Colon (tissue), 2 donors: Measurements from ENCODE around the gene PDE6B.
"Not testable (repeated sequence)": the region's sequence is repeated elsewhere in the genome, so short reads cannot be mapped to it uniquely, and the experiment has no call there.

Experiments
- FAIRE-seq: peaks from 2 replicates; lab custom pipeline; 2012; peaks lifted over from hg19 to GRCh38; lab: Jason Lieb, UNC
- donor health status: control.
- donor health status: control.

Gene PDE6B

DNA sequence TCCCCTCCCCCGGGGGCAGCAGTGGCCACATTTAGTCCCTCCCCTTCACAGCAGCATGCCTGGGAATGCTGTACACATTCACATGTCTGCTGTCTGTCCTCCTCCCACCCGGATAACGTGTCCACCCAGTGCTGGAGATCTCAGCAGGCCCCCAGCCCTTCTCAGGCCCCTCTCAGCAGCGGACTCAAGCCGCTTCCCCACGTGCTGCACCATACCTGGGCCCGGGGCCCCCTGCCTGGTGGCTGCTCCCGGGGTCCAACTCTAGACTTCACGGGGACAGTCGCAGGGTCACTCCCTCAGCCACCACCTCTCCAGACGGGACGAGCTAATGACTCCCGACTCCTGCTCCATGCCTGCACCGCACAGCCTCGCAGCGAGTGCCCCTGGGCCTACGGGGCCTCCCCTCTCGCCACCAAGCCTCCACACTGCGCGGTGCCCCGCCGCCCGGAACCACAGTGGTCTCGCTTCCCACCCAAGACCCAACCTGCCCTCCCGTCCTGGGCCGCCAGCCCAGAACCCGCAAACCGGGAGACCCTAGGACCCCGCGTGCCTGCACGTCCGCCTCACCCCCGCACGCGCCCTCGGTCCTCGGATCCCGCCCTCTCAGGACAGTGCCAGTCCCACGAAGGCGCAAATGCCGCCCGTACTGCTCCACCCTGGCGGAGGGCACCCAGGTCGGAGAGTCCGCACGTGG is 79.0 kb downstream of the PDE6B start:
- FAIRE-seq: no peak

DNA sequence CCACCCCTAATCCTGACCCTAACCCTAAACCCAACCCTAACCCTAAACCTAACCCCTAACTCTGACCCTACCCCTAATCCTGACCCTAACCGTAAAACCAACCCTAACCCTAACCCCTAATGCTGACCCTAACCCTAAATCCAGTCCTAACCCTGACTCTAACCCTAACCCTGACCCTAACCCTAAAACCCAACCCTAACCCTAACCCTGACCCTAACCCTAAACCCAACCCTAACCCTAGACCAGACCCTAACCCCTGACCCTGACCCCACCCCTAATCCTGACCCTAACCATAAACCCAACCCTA is 79.6 kb downstream of the PDE6B start:
- FAIRE-seq: no peak

DNA sequence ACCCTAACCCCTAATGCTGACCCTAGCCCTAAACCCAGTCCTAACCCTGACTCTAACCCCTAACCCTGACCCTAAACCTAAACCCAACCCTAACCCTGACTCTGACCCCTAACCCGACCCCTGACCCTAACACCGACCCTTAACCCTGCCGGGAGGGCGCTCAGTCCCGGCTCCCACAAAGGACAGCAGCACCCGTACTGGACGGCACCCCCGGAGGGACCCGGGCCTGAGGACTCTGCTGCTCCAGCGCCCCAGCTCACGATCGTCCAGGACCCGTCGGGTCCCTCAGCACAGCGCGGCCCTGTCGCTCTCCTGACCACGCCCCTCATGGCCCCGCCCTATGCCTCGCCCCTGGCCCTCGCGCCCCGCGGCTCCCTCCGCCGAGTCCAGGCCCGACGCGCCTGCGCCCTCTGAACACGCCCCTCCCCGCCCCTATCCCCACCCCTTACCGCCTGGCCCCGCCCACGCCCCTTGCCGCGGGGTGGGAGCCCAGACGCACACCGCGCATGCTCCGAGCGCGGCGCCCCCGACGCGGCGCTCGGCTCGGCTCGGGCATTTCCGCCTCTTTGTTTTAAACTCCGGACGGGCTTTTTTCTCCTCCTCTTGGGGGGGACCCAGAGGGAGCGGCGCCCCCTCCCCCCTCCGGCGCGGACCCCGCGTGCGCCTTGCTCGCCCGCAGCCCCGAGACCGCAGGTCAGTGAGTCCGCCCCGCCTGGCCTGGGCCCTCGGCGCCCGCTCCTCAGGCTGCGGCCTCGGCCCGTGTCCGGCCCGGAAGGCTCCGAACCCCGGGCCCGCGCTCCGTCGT is 80.1 kb downstream of the PDE6B start, which contains the start of gene PCGF3:
Gene PCGF3, plus strand, starts transcription at position 555 of the 805 bp plus-strand sequence. CDS start 27,849 bp downstream, outside the sequence.
- FAIRE-seq: no peak

DNA sequence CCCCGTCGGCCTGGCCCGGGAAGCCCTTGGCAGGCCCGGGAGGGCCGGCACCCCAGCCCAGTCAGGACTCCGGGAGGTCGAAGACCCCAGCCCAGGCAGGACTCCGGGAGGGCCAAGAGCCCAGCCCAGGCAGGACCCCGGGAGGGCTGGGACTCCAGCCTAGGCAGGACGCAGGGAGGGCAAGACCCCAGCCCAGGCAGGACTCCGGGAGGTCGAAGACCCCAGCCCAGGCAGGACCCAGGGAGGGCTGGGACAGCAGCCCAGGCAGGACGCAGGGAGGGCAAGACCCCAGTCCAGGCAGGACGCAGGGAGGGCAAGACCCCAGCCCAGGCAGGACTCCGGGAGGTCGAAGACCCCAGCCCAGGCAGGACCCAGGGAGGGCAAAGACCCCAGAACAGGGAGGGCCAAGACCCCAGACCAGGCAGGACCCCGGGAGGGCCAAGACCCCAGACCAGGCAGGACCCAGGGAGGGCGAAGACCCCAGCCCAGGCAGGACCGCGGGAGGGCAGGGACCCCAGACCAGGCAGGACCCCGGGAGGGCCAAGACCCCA is 80.8 kb downstream of the PDE6B start:
- FAIRE-seq: not testable (repeated sequence)

DNA sequence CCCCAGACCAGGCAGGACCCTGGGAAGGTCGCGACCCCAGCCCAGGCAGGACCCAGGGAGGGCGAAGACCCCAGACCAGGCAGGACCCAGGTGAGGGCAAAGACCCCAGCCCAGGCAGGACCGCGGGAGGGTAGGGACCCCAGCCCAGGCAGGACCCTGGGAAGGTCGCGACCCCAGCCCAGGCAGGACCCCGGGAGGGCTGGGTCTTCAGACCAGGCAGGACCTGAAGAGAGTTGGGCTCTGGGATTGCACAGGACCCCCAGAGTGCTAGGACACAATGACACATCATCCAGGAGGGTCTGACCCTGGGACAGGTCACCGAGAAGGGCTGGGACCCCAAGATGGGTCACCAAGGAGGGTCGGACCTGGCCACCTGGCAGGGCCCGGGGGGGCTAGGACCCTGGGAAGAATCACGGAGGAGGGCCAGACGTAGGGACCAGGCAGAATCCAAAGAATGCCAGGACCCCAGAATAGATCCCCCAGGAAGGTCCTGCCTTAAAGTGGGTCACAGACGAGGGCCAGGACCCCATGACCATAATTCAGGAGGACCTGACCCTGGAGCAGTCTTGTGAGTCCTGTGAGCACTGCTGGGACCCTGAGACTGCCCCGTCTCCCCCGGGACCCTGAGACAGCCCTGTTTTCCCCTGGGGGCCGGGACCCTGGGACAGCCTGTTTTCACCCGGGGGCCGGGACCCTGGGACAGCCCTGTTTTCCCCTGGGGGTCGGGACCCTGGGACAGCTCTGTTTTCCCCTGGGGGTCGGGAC is 81.6 kb downstream of the PDE6B start:
- no peak for FAIRE-seq

DNA sequence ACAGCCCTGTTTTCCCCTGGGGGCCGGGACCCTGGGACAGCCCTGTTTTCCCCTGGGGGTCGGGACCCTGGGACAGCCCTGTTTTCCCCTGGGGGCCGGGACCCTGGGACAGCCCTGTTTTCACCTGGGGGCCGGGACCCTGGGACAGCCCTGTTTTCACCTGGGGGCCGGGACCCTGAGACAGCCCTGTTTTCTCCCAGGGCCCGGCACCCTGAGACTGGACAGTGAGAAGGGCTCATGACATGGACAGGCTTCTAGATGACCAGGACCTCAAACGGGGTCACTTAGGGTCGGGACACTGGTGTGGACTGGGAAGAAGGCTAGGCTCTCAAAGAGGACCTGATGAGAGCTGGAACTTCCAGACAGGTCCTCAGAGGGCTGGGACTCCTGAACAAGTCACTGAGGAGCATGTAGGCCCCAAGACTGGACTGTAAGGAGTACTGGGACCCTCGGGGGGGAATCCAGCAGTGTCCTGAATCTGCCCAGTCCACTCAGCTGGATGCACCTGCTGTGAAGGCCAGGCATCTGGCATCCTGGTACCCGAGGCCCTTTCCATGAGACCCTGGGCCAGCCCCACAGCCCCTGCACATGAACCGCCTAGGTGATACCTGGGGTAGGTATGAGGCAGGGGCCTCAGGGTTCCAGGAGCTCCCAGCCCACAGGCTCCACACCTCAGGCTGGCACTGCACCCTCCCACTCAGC is 82.7 kb downstream of the PDE6B start:
- FAIRE-seq: no peak

DNA sequence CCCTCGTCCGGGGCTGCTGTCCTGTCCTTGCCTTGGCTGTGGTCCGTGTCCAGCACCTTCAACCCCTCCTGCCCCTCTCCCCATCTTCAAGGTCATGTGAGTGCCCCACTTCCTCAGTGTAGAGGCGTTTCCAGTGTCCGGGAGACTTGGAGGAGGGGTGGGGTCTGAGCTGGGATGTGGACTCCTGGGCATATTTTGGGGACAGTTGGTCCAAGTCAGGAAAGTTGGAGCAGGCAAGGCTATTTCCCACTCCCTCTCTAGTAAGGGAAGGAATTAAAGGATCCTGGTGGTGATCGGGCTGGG is 83.2 kb downstream of the PDE6B start:
- FAIRE-seq: no peak

DNA sequence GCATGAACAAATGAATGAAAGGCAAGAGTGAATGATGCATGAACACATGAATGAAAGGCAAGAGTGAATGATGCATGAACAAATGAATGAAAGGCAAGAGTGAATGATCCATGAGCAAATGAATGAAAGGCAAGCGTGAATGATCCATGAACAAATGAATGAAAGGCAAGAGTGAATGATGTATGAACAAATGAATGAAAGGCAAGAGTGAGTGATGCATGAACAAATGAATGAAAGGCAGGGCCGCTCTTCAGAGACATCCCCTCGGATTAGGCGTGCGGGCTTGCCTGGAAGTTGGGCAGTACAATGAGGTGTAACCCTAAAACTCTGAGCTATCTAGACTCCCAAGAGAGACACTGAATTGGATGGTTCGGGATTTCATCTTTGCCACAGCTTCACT is 84.0 kb downstream of the PDE6B start:
- no peak for FAIRE-seq

DNA sequence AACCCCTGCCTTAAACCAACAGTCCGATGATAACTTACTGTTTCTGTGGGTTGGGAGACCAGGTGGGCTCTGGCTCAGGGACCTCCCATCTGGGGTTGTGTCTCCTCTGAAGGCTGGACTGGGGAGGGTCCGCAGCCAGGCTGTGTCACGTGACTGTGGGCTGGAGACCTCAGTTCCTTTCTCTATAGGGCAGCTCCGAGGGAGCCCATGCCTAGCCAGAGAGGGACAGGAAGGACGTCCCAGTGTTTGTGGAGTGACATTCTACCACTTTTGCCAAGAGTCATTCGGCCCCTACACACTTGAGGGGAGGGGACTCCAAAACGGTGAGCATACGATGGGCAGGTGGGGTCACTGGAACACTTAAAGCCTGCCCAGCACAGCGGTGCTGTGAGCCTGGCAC is 84.7 kb downstream of the PDE6B start:
- FAIRE-seq: no peak

DNA sequence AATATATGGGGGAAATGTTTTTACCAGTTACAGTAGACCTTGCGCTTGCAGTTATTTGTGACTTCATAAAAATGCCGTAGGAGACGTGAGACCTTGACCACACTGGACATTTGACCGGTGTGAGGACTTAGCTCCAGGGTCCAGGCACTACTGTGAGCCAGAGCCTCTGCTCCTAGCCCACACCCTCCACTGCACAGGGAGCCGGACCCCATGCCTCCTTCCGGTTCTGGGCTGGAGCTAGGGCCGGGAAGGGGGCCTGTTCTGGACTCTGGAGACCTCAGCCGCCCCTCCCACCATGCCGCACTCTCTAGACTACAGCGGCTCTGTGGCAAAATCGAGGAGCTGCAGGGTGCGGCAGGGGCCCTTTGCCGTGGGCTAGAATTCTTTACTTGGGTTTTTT is 85.5 kb downstream of the PDE6B start:
- FAIRE-seq: no peak

DNA sequence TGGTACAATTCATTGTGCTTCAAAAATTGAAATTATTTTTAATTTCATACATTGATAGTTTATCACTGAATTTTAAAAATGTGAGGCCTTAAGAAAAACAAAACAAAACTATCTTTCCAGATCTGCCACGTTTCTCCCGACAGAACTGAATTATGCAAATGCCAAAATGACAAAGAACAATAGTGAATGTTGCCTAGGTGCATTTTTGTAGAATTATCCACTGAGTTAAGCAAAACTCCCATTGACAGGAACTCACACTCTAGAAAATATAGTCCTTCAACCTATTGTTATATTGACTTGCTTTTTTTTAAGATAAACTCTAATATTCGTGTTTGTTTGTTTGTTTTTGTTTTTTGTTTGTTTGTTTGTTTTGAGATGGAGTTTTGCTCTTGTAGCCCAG is 86.7 kb downstream of the PDE6B start:
- no peak for FAIRE-seq

DNA sequence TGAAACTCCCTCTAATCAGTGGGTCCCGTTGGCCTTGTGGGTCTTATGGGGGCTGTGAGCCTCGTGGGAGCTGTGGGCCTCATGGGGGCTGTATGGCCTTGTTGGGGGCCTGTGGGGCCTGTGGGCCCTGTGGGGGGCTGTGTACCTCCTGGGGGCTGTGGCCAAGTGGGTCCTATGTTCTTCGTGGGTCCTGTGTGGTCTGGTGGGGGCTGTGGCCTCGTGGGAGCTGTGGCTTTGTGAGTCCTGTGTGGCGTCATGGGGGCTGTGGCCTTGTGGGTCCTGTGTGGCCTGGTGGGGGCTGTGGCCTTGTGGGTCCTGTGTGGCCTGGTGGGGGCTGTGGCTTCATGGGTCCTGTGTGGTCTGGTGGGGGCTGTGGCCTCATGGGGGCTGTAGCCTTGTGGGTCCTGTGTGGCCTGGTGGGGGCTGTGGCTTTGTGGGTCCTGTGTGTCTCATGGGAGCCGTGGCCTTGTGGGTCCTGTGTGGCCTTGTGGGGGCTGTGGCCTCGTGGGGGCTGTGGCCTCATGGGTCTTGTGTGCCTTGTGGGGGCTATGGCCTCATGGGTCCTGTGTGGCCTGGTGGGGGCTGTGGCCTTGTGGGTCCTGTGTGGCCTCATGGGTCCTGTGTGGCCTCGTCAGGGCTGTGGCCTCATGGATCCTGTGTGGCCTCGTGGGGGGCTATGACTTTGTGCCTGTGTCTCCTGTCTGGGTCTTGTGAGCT is 87.7 kb downstream of the PDE6B start:
- no peak for FAIRE-seq

DNA sequence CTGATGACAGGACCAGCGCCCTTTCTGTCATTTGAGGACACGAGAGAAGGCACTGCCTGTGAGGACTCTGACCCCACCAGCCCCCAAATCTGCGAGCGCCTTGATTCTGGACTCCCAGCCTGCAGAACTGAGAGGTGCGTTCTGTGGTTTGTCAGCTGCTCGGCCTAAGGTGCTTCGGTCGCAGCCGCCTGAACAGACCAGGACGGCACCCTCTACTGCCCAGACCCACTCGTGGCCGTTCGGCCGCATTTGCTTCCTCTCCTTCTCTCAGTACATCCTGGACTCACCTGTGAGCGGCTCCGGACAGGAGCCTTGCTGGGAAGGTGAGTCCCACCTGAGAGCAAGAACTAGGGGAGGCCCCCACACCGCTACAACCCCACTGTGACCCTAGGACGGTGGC is 88.7 kb downstream of the PDE6B start:
- no peak for FAIRE-seq

DNA sequence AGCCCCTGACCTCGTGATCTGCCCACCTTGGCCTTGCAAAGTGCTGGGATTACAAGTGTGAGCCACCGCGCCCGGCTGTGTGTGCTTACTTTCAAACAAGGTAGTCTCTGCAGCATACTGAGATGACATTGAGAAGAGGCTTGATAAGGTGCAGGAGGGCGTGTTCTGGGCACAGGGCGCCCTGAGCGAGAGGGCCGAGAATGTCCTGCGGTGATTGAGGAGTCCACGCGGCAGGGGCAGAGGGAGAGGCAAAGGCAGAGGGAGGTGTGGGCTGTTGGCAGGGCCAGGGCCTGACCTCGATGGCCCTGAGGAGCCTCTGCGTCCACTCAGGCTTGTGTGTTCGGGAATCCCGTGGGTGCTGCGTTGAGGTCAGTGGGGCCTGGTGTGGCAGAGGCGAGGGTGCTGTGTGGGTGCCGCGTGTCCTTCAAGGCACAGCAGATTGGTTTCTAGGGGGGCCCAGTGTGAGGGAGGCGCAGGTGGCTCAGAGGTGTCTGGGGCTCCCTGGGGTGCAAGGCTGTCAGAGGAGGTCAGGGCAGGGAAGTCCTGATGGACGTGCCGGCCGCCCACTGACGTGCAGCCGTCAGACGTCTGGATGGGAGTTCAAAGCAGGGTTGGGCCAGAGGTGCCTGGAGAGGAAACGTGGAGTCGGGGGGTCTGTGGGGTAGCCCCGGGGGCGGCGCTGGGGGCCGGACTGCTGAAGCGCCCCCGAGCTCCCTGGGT is 92.4 kb downstream of the PDE6B start:
- FAIRE-seq: no peak

DNA sequence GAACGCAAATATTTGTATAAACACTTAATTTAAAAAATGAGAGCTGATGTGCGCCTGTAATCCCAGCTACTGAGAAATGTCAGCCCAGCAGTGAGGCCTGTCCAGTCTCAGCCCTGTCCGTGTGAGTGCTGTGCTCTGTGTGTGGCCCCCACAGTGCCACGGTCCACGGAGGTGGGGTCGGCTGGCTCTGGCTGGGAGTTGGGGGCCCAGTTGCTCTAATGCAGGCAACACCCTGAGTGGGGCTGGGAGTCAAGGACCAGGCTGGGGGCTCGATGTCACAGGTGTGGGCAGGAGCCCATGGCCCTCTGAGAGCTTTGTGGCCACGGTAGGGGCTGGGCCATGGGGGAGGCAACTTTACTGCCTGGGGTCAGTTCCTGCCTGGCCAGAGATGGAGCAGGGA is 93.1 kb downstream of the PDE6B start:
- FAIRE-seq: no peak
